Measurements from ENCODE around the gene FBXW12.
"Not testable (repeated sequence)": the region's sequence is repeated elsewhere in the genome, so short reads cannot be mapped to it uniquely, and the experiment has no call there.

Gene FBXW12, protein sequence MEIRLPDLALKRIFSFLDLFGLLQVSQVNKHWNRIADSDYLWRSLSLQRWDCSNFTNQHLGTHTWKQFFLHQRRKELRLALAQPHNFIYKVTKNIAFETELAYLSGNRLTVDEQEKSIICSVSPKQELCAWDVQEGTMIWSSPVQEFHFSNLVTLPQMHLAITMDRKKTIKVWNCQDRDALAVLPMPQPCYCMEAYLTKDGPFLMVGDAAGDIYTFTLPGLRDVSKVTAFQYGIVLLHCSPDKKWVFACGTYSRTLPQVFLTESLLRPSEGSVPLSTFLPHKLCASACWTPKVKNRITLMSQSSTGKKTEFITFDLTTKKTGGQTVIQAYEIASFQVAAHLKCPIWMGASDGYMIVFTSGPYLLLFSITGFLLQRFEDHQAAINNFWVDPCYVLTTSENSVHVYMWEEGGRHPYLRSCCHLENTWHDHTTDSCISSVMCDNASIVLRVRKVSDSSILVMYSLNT

DNA sequence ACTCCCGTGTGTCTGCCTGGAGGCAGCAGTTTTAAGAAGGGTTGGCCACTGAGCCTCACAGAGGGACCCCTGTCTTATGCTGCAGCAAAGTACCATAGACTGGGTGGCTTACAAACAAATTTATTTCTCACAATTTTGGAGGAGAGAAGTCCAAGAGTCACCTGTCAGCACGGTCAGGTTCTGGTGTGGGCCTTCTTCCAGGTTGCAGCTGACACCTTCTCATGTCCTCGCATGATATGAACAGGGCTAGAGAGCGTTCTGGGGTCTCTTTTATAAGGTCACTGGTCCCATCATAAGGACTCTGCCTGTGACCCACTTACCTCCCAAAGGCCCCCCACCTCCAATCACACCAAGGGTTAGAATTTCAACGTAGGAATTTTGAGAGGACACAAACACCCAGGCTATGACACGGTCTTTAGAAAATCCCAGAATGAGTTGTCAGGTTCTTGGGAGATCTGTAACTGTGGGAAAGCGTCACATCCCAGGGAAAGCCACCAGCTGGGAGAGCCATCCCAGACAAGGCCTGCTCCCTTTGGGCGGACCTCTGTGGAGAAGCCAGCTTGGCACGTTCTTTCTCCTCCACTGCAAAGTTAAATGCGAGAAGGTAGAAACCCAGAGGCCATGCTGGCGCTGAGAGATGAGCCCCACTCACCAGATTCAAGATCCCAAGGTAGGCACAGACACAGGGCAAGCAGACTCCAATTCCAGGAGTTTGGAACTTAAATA is at the start of gene FBXW12:
FBXW12 (plus strand) TSS at position 569 of the 726 bp plus-strand sequence. CDS start 549 bp downstream, outside the sequence.
- DNase-seq (ENCODE audit: extremely low read depth in 1 of 2, low read depth in 1 of 2) = no peak

DNA sequence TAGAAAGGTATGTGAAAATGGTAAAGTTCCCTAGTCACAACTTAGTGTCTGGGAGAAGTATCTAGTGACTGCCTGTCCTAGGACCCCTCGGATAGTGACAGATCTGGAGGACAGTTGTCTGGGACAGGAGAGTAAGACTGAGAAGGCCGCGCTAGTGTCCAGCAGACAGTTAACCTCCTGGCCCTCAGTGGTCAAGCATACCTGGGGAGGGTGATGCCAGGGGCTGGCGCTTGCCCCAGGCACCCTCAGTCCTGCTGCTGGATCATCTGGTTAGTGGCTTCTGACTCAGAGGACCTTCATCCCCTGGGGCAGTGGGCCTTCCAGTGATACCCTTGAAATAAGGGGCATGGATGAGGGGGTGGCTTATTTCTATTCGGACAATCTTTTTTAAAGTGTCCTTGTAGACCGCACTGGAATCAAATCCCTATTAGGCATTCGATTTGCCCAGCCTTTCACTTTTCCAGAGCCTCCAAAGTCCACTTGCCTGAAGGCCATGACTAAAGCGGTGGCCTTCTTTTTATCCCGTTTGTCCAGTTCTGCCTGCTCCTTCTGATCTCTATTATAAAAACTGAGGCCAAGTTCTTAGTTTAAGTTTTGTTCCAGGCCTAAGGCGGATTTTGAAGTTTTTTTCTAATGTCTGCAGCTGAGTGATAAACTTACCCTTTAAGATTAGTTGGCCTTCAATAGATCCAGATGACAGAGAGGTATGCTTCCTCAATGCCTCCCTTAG is 40.1 kb upstream of the FBXW12 start:
- not testable (repeated sequence) for DNase-seq (ENCODE audit: extremely low read depth in 1 of 2, low read depth in 1 of 2)

DNA sequence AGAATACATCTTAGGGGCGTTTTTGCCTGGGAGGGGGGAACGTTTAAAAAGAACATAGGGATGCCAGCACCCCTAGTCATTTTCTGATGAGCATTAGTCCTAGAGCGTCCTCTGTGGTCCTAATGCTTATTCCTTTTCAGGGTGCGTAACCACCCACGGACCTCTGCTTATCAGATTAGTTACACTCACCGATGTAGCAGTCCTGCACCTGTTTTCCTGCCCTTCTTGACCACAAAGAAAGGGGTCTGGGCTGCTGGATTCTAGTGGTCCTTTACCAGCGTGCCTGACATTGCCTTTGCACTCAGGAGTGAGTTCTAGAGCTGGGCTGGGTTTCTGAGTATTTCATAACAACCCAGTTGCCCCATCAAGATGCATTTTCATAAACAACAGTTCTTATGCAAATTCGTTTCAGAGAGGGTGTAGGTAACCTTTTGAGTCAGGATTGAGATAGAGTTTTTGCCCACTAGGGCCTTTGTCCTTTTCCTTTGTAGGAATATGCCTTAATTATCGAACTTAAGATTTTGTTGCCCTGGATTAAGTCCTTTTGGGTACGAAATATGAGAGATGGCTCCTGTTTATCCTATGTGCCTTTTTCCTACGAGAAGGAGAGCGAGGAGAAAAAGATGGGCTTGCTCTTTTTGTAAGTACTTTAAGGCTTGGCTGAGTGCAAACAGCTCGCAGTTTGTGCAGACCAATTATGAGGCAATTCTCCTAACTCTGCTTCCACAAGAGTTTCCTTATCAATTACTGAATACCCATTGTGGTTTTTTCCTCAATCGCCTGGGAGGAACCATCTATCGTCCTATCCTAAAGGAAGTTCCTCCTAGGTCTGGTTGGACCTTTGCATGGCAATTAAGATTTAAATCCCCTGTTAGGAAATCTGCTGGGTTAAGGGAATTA is 38.4 kb upstream of the FBXW12 start, which contains the start of gene SPINK8:
SPINK8 (minus strand) TSS at position 316 of the 900 bp plus-strand sequence. CDS start 5,320 bp downstream, outside the sequence.
- DNase-seq (ENCODE audit: extremely low read depth in 1 of 2, low read depth in 1 of 2) = not testable (repeated sequence)

DNA sequence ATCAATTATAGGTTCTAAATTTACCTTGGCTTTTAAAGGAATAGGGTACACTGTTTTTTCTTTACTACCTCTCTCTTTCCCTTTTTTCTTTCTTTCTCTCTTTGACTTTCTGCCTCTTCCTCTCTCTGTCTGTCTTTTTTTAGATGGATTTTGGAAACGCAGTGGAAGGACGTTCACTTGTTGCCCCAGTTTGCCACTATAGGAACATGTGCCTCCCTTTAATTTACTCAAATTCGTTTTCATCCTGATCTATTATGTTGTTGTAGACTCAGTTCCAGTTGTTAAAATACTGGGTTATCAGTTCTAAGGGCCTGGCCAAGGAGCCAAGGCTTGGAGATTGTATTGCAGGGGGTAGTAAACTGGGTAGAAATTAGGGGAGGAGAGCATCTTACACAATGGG is 37.4 kb upstream of the FBXW12 start:
- DNase-seq (ENCODE audit: extremely low read depth in 1 of 2, low read depth in 1 of 2) = no peak

DNA sequence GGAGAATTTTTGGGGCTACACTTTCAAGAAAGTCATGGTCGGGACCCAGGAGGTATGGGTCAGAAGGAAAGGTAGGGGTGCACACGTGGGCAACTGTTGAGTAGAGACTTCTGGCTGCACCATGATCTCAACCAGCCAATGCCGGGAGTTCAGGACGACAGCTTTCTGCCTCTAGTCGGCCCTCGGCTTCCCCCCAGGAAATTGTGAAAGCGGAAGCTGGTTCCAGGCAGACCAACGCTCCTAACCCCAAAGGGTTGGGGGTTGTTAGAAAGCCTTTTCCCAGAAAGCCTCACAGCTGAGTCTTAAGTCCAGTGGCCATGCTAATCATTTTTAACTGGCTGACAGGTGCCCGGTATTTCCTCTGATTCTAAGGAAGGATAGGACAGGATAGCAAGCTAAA is 36.7 kb upstream of the FBXW12 start:
- DNase-seq (ENCODE audit: extremely low read depth in 1 of 2, low read depth in 1 of 2) = not testable (repeated sequence)

DNA sequence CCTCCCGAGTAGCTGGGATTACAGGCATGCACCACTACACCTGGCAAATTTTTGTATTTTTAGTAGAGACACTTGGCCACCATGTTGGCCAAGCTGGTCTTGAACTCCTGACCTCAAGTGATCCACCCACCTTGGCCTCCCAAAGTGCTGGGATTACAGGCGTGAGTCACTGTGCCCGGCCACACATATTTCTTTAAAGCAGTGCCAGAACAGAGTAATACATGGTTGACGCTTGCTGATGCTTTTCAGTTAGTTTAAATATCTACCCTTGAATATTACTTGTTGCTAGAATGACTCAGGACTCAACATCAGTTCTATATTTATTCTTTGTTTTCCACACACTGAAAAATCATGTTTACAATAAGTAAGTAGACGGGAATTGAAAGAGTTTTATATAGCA is 34.5 kb upstream of the FBXW12 start:
- DNase-seq (ENCODE audit: extremely low read depth in 1 of 2, low read depth in 1 of 2) = not testable (repeated sequence)

DNA sequence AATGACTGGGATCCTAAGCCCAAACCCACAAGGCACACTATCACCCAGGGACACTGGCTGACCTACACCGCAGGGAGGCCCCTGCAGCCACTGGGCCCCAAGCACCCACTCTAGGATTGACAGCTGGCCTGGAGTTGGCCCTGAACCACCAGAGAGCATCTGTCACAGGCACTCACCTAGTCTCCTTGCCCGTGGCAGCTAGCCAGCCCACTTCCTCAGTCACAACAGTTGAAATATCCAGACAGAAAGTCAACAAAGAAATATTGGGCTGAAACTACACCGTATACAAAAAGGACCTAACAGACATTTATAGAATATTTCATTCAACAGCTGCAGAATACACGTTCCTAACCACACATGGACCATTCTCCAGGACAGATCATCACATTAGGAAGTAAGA is 33.4 kb upstream of the FBXW12 start:
- no peak for DNase-seq (ENCODE audit: extremely low read depth in 1 of 2, low read depth in 1 of 2)

DNA sequence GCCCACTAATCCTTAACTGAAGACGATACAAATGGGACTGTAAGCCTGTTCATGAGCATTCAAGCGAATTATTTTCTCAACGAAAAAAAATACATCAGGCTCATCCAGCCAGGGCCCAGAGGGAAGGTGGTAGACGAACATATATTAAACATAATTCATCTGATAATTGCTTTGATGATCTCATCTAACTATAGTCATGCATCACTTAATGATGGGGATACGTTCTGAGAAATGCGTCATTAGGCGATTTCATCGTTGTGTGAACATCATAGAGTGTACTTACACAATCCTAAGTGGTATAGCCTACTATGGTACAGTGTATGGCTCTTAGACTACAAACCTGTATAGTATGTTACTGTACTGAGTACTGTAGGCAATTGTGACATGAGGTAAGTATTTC is 28.6 kb upstream of the FBXW12 start:
- DNase-seq (ENCODE audit: extremely low read depth in 1 of 2, low read depth in 1 of 2) = no peak

DNA sequence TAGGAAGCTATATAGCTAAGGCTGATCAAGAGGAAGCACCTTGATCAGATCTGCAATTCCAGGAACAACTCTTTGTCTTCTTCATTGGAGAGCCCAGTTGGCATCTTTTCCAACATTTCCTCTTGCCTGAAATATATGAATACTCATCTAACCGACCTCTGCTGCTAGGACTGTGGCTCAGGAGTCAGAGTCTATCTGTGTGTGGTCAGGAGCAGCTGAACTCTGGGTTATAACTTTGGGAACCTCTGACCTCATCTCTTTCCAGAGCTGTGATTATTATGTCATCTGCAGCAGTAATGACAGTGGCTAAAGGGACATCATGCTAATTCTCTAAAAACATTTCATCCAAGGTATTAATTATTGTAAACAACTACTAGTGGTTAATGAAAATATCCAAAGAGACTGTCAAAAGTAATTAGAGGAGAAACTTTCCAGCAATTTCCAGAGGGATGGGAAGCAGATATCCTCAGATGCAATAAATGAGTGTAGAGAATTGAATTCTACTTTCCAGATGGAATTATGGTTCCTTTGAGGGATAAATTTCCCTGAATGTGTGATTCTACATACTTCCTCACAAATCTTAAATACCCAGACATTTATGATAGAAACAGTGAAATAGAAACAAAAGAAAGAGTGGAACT is 27.0 kb upstream of the FBXW12 start:
- no peak for DNase-seq (ENCODE audit: extremely low read depth in 1 of 2, low read depth in 1 of 2)

DNA sequence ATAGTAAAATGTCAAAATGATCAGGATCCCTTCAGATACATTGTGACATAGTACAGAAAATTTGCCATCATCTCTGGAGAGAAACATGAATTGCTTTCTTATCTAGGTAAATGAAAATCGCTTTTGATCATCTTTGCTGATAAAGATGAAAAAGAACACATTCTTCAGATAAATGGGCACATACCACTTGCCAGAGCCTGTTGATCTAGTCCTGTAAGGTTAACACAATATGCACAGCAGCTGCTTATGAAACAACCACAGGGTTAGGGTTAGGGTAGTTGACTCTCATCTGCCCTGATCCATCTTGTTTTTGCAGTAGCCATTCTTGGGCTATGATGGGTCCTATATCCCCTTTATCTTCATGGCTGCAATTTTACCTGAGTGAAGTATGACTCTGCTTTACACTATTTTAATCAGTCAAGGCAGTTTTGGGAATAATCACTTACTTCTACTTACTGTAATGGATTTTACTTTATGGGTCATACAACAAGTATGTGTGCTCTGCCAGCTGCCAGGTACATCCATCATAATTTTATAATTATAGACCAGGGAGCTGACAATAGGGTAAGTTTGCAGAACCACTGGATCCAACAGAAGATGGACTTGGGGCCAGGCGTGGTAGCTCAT is 26.0 kb upstream of the FBXW12 start:
- no peak for DNase-seq (ENCODE audit: extremely low read depth in 1 of 2, low read depth in 1 of 2)

DNA sequence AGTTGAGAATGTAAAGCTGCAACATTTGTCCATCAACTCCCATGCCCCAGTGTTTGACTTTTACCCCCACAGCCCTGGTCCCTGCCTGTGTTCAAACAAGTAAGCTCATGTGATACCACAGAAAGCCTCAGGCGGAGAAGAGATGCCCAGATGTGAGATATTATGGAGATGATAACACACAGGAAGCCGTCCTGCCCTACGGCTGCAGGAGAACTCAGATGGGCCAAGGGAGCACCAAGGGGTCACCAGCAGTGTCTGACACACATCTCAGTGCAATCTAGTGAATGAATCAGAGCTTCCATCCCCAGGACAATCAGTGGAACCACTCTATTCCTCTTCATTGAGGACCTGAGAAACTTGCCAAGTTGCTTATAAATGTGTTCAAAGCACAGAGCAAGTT is 24.5 kb upstream of the FBXW12 start:
- DNase-seq (ENCODE audit: extremely low read depth in 1 of 2, low read depth in 1 of 2) = no peak

DNA sequence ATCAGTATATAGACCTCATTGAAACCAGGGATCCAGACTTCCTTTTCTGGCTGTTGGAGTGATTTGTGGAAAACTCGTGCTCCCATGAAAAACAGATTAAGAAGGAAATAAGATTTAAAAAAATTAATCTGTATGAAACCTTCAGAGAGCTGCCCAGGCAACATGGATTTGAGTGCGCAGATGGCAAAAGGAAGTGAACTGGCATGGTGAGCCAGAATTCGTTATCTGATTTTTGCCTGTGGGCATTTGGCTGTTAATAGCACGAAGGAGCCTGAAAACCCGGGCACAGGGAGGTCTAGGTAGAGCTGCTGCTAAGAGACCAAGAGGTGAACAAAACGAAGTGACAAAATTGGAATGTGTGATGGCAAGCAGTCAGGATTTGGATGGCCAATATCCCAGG is 19.5 kb upstream of the FBXW12 start:
- no peak for DNase-seq (ENCODE audit: extremely low read depth in 1 of 2, low read depth in 1 of 2)

DNA sequence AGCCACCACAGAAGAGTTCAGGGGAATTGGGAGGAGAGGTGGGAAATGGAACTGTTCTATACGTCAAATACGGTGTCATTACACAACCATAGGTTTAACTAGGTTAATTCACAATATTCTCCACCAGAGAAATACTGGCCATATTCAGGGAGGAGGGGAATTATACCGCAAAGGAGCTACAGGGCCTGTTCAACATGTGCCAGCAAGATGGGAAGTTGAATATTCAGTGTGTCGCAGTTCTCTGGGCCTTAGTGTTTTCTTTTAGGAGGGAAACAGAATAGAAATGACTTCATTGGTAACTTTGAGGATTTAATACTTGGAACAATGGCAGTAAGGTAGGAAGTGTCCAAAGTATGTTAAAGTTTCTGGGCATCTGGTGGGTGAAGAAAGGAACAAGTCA is 18.0 kb upstream of the FBXW12 start:
- DNase-seq (ENCODE audit: extremely low read depth in 1 of 2, low read depth in 1 of 2) = no peak

DNA sequence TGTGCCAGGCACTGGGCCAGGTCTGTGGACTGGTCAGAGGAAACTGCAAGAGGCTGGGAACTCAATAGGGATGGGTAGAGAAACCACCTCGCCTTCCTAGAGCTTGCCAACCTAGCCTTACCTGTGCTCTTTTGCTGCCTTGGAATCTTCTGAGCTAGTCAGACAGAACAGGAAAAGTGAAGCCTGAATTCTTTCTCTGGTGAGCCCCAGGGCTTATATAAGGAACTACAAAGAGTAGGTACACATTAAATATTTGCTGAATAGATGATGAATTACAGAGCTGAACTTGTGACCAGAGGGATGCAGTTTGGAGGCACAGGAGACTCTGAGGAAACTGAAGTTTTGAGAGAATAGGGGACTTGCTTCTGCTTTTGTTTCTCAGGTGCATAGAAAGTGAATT is 15.6 kb upstream of the FBXW12 start:
- DNase-seq (ENCODE audit: extremely low read depth in 1 of 2, low read depth in 1 of 2) = no peak

DNA sequence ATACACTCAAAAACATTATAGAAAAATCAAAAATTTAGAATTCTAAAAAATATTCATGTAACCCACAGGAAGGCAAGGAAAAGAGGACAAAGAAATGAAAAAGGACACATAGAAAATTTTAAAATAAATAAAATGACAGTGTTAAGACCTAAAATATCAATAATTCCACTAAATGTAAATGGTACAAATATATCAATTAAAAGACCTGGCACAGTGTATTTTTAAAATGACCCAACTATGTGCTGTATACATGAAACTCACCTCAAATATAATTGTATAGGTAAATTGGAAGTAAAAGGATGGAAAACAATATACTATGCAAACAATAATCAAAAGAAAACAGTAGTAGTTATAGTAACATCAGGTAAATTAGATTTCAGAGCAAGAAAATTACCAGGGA is 10.1 kb upstream of the FBXW12 start:
- DNase-seq (ENCODE audit: extremely low read depth in 1 of 2, low read depth in 1 of 2) = no peak

DNA sequence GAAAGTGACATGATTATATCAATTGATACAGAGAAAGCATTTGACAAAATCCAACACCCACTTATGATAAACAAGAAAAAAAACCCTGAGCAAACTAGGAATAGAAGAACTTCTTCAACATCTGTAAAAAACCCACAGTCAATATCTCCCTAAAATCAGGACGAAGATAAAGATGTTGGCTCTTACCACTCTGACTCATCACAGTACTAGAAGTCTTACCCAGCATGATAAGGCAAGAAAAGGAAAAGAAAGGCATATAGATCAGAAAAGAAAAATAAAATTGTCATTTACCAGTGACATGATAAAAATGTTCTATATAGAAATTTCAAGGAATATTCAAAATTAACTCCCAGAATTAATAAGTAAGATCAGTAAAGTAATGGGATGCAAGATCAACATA is 7.2 kb upstream of the FBXW12 start:
- no peak for DNase-seq (ENCODE audit: extremely low read depth in 1 of 2, low read depth in 1 of 2)

DNA sequence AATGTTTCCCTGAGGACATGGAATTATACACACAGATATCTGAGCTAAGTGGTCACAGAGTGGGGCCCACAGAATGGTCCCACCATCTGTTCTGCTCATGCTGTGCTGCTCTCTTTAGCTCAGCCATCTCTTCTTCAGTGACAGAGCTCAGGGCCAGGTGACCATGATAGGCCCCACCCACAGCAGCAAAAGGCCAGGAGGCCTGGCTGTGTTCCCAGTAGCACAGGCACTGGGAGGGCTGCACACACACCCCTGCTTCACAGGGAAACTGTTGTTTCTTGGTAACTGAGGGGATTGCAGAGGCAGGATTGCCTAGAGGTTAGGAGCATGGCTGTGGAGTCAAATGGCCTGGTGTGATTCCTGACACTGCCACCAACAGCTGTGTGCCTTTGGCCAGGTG is 4.8 kb upstream of the FBXW12 start:
- DNase-seq (ENCODE audit: extremely low read depth in 1 of 2, low read depth in 1 of 2) = no peak

DNA sequence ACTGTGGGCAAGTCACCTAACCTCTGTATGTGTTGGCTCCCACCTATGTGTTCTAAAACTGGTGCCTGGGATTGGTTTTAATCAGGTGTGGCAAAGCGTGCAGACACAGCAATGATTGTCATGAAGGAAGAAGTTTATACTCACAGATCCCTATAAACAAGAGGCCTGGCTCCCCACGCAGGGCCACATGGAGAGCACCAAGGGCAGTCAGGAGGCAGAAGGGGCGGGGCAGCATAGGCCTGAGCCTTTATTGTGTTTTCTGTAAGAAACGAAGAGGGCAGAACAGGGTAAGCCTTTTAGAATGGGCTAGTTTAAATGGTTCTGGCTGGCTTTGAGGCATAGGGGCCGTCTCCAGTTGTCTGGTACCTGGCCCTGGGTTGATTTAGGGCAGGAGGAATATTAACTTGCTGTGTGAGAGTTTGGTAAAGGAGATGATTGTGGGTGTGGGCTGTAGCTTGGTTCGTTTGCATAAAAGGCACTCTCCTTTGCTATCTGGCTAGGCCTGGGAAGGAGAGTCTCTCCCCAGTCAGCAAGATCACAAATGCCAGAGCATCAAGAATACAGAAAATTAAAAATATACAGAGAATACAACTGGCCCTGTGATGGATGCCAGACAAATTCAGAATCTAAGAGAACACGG is 2.2 kb upstream of the FBXW12 start:
- DNase-seq (ENCODE audit: extremely low read depth in 1 of 2, low read depth in 1 of 2) = no peak

DNA sequence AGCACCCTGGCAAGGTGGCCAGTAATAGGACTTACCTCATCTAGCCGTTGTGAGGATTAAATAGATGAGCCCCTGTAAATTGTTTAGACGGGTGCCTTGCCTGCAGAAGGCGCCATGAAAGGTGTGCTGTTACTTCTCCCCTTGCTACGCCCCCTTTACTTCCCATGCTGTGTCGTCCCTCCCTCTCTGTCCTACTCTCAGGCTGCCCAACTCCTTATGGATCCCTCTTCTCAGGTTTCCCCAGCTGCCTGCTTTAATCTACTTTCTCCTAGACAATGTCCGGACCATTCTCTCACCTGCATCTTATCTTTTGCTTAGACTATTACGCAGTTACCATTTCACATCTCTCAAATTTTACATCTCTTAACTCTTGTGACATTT is 1.7 kb upstream of the FBXW12 start:
- no peak for DNase-seq (ENCODE audit: extremely low read depth in 1 of 2, low read depth in 1 of 2)

All from activated CD8-positive, alpha-beta memory T cell treated with anti-CD3 and anti-CD28 coated beads for 1 hour (primary cell).